Measurements from ENCODE around the gene MORN3.
"Not testable (repeated sequence)": the region's sequence is repeated elsewhere in the genome, so short reads cannot be mapped to it uniquely, and the experiment has no call there.

MORN3 gene

DNA sequence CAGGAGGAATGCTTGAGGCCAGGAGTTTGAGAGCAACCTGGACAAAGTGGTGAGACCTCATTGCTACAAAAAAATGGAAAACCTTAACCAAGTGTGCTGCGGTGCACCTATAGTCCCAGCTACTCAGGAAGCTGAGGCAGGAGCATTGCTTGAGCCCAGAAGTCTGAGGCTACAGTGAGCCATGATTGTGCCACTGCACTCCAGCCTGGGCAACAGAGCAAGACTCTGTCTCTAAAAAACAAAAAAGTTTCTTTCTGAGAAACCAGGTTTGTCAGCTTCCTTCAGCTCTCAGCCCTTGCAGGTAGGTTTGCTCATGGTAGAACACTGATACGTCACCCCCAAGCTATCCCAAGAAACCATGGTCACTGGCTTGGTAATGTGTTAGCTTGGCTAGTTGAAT is 20.0 kb upstream of the MORN3 start:
- no peak for DNase-seq (ENCODE audit: low read depth)

DNA sequence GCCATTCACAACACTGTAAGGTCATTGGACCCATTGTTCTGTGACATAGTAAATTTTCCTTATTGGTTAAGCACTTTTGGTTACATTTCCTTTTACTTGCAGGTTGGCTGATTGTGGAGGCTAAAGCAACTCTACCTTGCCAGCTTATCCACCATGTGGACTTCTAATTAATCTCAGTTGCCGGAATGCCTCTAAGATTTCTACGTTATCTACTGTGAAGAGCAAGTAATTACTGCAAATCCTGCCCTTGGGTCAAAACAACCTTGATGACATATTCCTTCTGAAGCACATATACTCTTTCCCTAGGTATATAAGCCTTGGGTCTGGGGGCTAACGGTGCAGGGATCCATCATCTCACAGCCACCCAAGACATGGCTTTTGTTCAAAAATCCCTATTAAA is 19.5 kb upstream of the MORN3 start:
- no peak for DNase-seq (ENCODE audit: low read depth)

DNA sequence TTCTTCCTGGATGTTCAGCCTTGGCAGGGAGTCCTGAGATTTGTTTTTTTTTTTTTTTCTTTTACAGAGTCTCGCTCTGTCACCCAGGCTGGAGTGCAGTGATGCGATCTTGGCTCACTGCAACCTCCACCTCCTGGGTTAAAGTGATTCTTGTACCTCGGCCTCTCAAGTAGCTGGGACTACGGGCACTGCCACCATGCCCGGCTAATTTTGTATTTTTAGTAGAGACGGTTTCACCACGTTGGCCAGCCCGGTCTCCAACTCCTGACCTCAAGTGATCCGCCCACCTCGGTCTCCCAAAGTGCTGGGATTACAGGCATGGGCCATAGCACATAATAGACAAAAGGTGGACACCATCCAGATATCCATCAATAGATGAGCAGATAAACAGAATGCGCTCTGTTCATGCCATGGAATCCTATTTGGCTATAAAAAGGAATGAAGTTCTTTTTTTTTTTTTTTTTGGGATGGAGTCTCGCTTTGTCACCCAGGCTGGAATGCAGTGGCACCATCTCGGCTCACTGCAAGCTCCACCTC is 10.3 kb upstream of the MORN3 start:
- not testable (repeated sequence) for DNase-seq (ENCODE audit: low read depth)

DNA sequence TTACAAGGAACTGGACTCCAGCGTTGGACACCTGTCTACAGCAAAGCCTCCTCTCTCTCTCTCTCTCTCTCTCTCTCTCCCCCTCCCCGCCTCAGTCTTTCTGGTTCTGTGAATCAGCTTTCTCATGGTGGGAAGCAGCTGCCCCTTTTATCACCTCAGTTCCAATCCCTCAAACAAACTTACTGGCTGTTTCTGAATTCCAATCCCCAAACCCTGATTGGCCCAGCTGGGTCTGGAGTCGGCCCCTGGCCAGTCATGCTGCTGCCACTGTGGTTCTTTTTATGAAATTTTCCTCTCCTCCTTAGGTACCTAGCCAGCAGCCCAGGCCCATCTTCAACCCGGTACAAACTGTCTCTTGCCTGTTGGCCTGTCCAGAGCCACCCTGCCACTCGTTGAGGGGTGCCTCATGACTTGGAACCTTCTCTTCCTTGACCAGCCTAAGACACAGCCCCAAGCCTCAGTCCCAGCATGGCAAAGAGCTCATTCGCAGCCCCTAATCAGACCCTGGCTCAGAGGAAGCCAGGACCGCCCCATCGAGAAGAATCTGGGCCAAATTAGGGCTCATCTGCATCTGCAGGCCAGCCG is 9.4 kb upstream of the MORN3 start:
- DNase-seq (ENCODE audit: low read depth), result no peak

DNA sequence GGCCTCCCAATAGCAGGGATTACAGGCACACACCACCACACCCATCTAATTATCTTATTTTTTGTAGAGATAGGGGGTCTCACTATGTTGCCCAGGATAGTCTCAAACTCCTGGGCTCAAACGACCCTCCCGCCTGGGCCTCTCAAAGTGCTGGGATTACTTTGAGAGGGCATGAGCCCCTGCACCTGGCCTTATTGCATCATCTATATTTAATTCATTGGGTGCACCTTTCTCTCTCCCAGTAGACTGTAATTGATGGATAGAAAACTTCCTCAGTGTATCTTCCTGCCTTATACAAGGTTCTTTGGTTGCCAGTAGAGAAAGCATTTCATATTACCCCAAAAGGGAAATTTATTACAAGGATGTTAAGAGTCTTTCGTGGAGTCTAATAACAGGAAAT is 8.9 kb upstream of the MORN3 start:
- no peak for DNase-seq (ENCODE audit: low read depth)

DNA sequence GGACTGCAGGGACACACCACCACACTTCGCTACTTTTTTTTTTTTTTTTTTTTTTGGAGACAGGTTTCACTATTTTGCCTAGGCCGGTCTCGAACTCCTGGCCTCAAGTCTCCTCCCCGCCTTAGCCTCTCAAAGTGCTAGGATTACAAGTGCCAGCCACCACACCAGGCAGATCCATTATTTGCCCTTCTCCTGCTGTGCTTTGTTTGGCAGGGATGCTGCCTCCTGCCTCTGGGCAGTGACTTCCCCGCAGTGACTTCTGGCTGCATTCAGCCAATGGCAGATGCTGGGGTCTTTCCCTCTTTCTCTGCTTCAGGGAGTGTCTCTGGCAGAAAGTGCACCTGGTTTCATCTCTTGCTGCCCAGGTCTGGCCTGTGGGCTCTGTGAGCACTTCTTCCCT is 6.7 kb upstream of the MORN3 start:
- DNase-seq (ENCODE audit: low read depth), result no peak

DNA sequence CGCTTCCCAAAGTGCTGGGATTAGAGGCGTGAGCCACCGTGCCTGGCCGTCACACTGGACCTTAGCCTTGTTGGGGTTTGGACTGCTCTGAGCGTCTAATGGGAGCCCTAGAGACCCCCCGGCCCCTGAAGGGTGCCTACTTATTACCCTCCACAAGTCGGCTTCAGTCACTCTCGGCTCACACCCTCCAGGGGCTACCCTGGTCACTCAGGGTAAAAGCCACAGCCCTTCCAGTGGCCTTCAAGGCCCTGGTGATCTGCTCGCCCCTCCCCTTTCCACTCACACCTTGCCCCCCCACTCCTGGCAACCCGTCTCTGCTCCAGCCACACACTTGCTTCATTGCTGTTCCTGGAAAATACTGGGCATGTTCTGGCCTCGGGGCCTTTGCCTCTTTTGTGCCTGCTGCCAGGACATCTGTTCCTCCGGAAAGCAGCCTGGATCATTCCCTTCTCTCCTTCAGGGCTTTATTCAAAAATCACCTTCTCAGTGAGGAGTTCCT is 3.6 kb upstream of the MORN3 start:
- no peak for DNase-seq (ENCODE audit: low read depth)

DNA sequence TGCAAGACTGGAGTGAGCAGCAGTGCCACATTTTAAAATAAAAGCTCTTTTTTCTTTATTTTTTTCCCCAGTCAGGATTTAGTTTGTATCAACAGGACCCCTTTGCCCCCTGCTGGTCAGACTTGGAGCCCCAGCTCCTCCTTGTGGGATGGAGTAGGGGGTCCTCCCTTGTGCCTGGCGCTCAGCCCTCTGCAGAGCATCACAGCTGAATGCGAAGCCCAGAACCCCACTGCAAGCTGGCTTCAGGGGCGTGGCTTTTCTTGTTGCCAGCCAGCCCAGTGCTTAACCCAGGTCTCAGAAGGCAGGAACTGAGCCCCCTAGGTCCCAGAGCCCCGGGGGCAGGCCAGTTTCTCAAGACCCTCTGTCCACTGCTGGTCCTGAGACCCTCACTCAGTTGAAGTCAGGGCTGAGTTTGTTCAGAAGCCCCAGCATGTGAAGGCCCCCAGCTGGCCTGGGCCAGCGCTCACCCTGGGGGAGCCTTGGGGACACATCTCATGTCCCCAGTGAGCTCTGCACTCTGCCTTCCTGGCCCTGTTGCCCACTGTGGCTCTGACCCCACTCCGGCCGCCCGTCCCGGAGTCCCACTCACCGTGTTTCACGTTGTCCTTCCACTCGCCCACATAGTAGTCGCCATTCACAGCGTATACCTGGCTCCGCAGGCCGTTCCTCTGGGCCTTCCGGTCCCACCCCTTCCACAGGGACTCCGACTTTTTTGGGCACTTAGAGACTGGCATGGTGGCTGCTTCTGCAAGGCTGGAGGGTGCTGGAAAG is 519 bp downstream of the MORN3 start:
- DNase-seq (ENCODE audit: low read depth), result peak; percentile 38

DNA sequence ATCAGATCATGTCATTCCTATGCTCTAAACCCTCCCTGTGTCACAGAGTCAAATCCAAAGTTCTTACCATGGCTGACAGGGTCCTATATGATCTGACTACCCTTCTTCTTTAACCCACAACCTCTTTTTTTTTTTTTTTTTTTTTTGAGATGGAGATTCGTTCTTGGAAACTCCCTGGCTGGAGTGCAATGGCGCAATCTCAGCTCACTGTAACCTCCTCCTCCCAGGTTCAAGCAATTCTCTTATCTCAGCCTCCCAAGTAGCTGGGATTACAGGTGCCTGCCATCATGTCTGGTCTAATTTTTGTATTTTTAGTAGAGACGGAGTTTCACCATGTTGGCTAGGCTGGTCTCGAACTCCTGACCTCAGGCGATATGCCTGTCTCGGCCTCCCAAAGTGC is 2.6 kb downstream of the MORN3 start:
- not testable (repeated sequence) for DNase-seq (ENCODE audit: low read depth)

DNA sequence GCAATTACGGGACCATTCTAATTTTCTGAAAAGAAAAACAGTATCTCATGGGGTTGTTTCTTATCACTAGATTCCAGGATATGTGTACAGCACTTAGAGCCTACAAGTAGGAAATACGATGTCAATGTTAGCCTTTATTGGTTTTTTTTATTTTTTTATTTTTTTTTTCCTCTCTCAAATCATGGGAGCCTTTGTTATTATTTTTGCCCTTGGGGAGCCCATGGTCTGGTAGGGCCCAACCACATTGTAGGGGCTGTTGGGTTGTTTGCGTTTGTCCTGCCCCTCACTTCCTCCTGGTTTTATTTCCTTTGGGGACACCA is 5.9 kb downstream of the MORN3 start:
- DNase-seq (ENCODE audit: low read depth), result no peak

DNA sequence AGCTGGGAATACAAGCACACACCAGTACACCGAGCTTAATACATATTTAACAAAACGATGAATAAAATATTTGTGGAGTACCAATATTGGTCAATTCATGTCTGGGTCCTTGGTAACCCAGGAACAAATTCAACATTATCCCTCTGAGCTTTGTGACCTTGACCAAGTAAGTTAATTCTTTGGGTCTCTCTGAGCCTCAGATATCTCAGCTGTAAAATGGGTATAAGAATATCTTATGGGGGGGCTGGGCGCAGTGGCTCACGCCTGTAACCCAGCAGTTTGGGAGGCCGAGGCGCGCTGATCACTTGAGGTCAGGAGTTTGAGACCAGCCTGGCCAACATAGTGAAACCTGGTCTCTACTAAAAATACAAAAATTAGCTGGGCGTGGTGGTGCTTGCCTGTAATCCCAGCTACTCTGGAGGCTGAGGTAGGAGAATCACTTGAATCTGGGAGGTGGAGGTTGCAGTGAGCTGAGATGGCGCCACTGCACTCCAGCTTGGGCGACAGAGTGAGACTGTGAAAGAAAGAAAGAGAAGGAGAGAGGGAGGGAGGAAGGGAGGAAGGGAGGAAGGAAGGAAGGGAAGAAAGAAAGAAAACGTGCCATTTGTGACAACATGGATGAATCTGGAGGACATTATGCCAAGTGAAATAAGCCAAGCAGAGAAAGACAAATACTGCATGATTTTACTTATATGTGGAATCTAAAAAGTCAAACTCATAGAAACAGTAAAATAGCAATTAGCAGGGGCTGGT is 7.9 kb downstream of the MORN3 start:
- DNase-seq (ENCODE audit: low read depth), result not testable (repeated sequence)

DNA sequence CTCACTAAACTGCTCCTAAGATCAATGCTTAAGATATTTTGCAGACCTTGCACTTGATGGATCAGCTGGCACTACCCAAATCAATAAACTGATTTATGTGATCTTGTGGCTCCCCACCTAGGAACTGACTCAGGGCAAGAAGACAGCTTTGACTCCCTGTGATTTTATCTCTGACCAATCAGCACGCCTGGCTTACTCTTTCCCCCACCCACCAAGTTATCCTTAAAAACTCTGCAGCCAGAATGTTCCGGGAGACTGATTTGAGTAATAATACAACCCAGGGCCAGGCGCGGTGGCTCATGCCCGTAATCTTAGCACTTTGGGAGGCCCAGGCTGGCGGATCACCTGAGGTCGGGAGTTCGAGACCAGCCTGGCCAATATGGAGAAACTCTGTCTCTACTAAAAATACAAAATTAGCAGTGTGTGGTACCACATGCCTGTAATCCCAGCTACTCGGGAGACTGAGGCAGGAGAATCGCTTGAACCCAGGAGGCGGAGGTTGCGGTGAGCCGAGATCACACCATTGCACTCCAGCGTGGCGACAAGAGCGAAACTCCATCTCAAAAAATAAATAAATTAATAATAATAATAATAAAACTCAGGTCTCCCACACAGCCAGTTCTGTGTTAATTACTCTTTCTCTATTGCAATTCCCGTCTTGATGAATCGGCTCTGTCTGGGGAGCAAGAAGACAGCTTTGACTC is 12.0 kb downstream of the MORN3 start:
- DNase-seq (ENCODE audit: low read depth), result no peak

DNA sequence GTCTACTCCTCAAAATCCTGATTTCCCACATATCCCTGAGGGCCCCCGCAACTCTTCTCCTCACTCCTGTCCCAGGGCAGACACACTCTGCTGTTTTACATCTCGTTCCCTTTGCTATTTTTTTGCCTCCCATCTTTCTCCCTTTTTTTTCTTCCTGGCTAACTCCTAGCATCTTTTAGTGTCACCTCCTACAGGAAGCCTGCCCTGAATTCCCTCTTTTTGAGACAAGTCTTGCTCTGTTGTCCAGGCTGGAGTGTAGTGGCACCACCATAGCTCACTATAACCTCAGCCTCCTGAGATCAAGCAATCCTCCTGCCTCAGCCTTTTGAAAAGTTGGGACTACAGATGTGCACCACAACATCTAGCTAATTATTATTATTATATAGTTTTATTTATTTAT is 13.3 kb downstream of the MORN3 start:
- no peak for DNase-seq (ENCODE audit: low read depth)

DNA sequence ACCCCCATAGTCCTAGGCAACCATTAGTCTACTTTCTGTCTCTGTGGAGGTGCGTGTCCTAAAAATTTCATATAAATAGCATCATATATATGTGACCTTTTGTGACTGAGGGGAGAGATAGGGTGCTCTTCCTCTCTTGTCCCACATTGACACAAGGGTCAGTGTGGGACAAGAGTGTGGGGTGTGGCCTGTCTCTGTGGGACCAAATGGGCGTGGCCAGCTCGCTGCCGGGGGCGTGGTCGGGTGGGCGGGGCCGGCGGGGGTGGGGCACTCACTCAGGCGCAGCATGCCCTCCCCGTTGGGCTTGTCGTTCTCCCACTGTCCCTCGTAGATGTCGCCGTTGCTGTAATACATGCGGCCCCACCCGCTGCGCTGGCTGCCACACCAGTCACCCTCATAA is 15.5 kb downstream of the MORN3 start:
- DNase-seq (ENCODE audit: low read depth), result no peak

DNA sequence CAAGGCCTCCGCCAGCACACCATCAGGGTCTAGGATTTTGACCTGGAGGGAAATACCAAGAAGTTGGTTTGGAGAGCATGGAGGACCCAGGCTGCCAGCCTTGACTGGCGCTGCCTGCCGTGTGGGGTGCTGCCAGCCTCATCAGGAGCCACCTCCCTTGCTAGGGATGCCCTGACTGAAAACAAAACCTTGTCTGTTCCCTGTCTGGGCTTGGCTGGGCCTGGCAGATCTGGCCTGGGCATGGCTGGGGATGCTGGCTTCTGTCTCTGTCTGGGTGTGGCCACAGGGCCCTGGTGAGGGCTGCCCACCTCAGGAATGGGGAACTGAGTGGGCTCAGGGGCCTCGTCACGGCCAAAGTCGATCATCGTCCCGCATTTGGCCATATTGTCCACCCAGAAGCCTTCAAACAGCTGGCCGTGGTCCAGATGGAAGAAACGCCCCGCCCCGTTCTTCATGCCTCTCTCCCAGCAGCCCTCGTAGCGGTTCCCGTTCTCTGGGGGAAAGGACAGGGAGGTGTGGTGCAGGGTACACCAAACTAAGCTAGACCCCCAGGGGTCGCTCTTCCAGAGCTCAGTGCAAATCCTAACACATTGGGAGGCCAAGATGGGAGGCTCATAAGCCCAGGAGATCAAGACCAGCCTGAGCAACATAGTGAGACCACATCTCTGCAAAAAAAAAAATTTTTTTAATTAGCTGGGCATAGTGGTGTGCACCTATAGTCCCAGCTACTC is 16.5 kb downstream of the MORN3 start:
- DNase-seq (ENCODE audit: low read depth), result no peak

DNA sequence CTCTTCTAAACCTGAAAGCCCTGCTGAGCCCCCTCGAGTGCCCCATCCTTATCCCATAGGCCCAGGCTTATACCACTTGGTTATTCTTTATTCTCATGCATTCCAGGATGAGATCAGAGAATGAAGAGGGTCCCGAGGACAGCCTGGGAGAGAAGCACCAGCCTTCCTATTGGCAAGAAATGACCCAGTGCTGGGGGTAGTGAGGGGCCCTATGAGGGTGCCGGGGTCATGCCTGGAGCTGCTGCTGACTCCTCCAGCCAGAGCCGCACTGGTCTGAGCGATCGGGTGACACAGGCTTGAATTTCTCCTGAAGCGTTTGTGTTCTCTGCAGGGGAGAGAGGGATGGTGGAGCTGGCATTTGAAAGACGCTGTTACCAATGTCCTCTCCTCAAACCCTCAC is 18.1 kb downstream of the MORN3 start:
- DNase-seq (ENCODE audit: low read depth), result no peak

DNA sequence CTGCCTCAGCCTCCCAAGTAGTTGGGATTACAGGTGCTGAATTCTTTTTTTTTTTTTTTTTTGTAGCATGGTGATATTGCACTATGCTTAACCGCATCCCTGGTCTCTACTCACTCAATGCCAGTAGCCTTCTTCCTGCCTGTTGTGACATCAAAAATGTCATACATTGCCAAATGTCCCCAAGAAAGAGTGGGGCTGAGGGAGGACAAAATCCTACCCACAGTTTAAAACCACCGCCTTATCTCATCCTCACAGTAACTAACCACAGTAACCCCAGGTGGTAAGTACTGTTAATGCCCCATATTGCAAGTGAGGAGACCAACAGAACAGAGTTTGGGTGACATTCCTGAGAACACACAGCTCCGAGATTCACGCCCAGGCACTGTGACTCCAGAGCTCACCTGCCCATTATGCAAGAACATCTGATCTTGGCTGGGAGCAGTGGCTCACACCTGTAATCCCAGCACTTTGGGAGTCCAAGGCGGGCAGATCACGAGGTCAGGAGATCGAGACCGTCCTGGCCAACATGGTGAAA is 19.6 kb downstream of the MORN3 start:
- no peak for DNase-seq (ENCODE audit: low read depth)

DNA sequence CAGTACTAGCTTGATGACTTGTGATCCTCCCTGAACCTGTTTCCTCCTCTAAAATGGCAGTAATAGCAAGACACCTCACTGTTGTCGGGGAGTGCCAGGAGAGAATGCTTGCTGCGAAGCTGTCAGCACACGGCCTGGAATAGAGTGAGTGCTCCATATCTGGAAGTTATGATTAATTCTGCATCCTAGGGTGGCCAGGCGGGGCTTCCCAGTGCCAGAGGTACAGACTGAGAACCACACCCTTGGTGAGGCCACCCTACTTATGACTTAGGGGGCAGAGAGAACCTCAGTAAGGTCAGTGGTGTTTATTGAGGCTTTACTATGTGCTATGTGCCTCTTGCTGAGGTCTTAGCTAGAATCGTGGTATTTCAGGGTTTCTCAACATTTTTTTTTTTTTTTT is 20.1 kb downstream of the MORN3 start:
- no peak for DNase-seq (ENCODE audit: low read depth)

DNA sequence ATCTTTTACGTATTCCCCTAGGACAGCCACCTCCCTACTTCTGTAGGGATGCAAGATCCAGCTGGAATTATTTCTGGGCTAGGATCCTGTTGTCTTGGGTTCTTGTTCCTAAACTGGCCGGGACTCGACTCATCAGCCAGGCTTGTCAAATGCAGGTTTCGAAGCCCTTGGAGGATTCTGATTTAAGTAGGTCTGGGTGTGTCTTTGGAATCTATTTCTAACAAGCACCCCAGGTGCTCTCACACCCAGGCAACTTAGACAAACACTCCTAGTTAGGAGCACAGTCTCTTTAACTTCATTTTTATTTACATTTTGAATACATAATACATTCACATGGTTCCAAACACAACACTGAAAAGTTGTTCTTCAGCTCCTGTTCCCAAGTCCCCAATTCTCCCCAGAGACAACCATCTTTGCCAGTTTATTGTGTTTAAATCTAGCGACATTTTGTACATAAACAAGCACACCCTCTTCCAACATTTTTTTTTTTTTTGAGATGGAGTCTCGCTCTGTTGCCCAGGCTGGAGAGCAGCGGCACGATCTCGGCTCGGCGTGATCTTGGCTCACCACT is 20.9 kb downstream of the MORN3 start:
- DNase-seq (ENCODE audit: low read depth), result no peak

DNA sequence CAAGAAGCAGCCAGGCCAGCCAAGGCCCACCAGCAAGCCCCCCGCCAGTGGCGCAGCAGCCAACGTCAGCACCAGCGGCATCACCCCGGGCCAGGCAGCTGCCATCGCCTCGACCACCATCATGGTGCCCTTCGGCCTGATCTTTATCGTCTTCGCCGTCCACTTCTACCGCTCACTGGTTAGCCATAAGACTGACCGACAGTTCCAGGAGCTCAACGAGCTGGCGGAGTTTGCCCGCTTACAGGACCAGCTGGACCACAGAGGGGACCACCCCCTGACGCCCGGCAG is 28.2 kb downstream of the MORN3 start:
- DNase-seq (ENCODE audit: low read depth), result no peak
